Trophoblast cell (in vitro differentiated cells and primary cell): ENCODE results near the gene CGB1.
"Not testable (repeated sequence)": the region's sequence is repeated elsewhere in the genome, so short reads cannot be mapped to it uniquely, and the experiment has no call there.

Experiments used
- DNase-seq, 2 donors: peaks; one replicate each; pipeline ENCODE4 v3.0.0-alpha.2; 2016
- H2AFZ ChIP-seq: 2 replicates; pipeline ENCODE4 v1.6.1; 2013; ENCODE audit warnings: low read length, moderate library complexity, mild to moderate bottlenecking; ENCODE audit not compliant: insufficient read depth, poor library complexity
- H2AK5ac ChIP-seq: 2 replicates; pipeline ENCODE4 v1.6.1; 2013; ENCODE audit warnings: mild to moderate bottlenecking, low read length
- H2BK120ac ChIP-seq: 2 replicates; pipeline ENCODE4 v1.6.1; 2013; ENCODE audit warnings: low read length, mild to moderate bottlenecking, moderate library complexity; ENCODE audit not compliant: insufficient read depth, poor library complexity
- H2BK12ac ChIP-seq: 2 replicates; pipeline ENCODE4 v1.6.1; 2013; ENCODE audit warnings: mild to moderate bottlenecking, low read length, moderate library complexity
- H2BK5ac ChIP-seq: 2 replicates; pipeline ENCODE4 v1.6.1; 2013; ENCODE audit warnings: low read length, low read depth, moderate library complexity, mild to moderate bottlenecking; ENCODE audit not compliant: poor library complexity
- H3K14ac ChIP-seq: 2 replicates; pipeline ENCODE4 v1.6.1; 2013; ENCODE audit warnings: mild to moderate bottlenecking, low read length
- H3K18ac ChIP-seq: 2 replicates; pipeline ENCODE4 v1.6.1; 2013; ENCODE audit warnings: mild to moderate bottlenecking, low read length
- H3K23ac ChIP-seq: 2 replicates; pipeline ENCODE4 v1.6.1; 2013; ENCODE audit warnings: low read length
- H3K27ac ChIP-seq: 2 replicates; pipeline ENCODE4 v1.5.1; 2013; ENCODE audit warnings: low read depth, mild to moderate bottlenecking, inconsistent platforms, low read length, moderate library complexity
- H3K27me3 ChIP-seq: 2 replicates; pipeline ENCODE4 v1.6.1; 2013; ENCODE audit warnings: inconsistent platforms, mild to moderate bottlenecking, low read length, moderate library complexity; ENCODE audit not compliant: insufficient read depth
- H3K36me3 ChIP-seq, 2 experiments: 1 replicate in 1 of 2; 2 replicates in 1 of 2; pipeline ENCODE4 v1.6.1; 2013; ENCODE audit warnings: low read length in 2 of 2, mild to moderate bottlenecking in 2 of 2, moderate library complexity in 1 of 2; ENCODE audit not compliant: insufficient read depth in 2 of 2, control insufficient read depth in 1 of 2
- H3K4ac ChIP-seq: 2 replicates; pipeline ENCODE4 v1.6.1; 2013; ENCODE audit warnings: low read depth, mild to moderate bottlenecking, low read length, moderate library complexity
- H3K4me1 ChIP-seq, 2 experiments: 1 replicate in 1 of 2; 2 replicates in 1 of 2; pipeline ENCODE4 v1.6.1; 2013; ENCODE audit warnings: low read length in 2 of 2, mild to moderate bottlenecking in 2 of 2, moderate library complexity in 1 of 2; ENCODE audit not compliant: insufficient read depth in 2 of 2, control insufficient read depth in 1 of 2
- H3K4me2 ChIP-seq: 2 replicates; pipeline ENCODE4 v1.6.1; 2013; ENCODE audit warnings: inconsistent platforms, mild to moderate bottlenecking, low read length, moderate library complexity
- H3K4me3 ChIP-seq: 2 replicates; pipeline ENCODE4 v1.5.1; 2013; ENCODE audit warnings: mild to moderate bottlenecking, low read depth, low read length, inconsistent platforms
- H3K79me1 ChIP-seq: one replicate; pipeline ENCODE4 v1.6.1; 2013; ENCODE audit warnings: low read length
- H3K79me2 ChIP-seq: 2 replicates; pipeline ENCODE4 v1.6.1; 2013; ENCODE audit warnings: low read length, mild to moderate bottlenecking; ENCODE audit not compliant: control insufficient read depth, insufficient read depth, poor library complexity
- H3K9ac ChIP-seq: 2 replicates; pipeline ENCODE4 v1.6.1; 2013; ENCODE audit warnings: mild to moderate bottlenecking, low read length
- H3K9me3 ChIP-seq: 2 replicates; pipeline ENCODE4 v1.6.1; 2013; ENCODE audit warnings: low read depth, mild to moderate bottlenecking, control low read depth, inconsistent platforms, low read length; ENCODE audit not compliant: insufficient read depth
- H4K12ac ChIP-seq: 2 replicates; pipeline ENCODE4 v1.6.1; 2013; ENCODE audit warnings: low read depth, mild to moderate bottlenecking, low read length, moderate library complexity
- H4K8ac ChIP-seq: 2 replicates; pipeline ENCODE4 v1.6.1; 2013; ENCODE audit warnings: low read depth, mild to moderate bottlenecking, low read length, moderate library complexity
- H4K91ac ChIP-seq: one replicate; pipeline ENCODE4 v1.6.1; 2013; ENCODE audit warnings: low read depth, mild to moderate bottlenecking, low read length, moderate library complexity
- WGBS: extraction: QIAGEN DNeasy Blood & Tissue Kit; methylation state at CpG from one replicate; pipeline ENCODE4 v1.1.7; 2013; ENCODE audit warnings: missing lambda C conversion rate; ENCODE audit not compliant: insufficient read length, insufficient coverage; ENCODE audit errors: extremely low coverage; 5-methylcytosine and 5-hydroxymethylcytosine counted together

Gene CGB1

DNA sequence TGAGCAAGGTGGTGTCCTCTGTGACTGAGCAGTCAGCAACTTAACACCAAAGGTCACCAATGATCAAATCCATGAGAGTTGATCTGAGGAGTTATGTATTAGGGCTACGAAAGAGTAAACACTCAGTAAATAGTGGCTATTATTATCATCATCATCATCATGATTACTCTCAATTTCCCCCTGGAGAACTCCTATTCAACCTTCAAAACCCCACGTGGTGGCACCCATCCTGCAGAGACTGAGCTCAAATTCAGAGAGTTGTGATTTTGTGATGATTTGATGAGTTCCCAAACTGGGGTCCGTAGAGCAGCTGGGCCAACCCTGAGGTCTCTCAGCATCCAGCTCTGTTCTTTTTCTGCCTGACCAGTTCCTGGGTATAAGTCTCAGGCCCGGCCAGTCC is 13.1 kb upstream of the CGB1 start:
- H3K27me3 ChIP-seq, H2AK5ac ChIP-seq, H3K4me1 ChIP-seq, H3K23ac ChIP-seq, H2AFZ ChIP-seq, H3K9ac ChIP-seq, H3K4me2 ChIP-seq, H2BK120ac ChIP-seq, H3K4ac ChIP-seq, H3K27ac ChIP-seq, H3K36me3 ChIP-seq, H4K12ac ChIP-seq, H3K79me2 ChIP-seq, H4K8ac ChIP-seq, H3K9me3 ChIP-seq, H3K79me1 ChIP-seq, H3K14ac ChIP-seq, H2BK5ac ChIP-seq, H4K91ac ChIP-seq, DNase-seq, H3K18ac ChIP-seq, H2BK12ac ChIP-seq, H3K4me3 ChIP-seq: not testable (repeated sequence)
- no CpG with 5 or more reads among the region's 4 CpGs for WGBS

DNA sequence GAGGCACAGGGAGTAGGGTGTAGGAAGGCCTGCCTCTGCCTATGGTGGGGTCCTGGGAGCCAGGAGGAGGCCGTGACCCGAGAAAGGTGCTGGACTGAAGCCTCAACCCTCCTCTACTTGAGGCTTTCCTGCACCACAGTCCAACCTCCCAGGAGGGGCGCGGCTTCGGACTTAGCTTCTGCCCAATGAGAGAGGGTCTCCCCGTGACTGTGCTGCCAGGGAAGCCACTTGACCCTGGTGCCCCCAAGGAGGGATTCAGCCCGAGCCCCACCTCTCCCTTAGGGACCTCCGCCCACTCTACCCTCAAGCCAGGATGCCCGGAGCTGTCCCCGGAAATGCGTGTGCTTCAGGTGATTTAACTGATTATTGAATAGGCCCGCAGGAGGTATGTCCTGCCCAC is 12.3 kb upstream of the CGB1 start, which contains the start of gene CGB8:
Gene CGB8, minus strand, starts transcription at position 101 of the 400 bp plus-strand sequence. CDS start 372 bp downstream, outside the sequence.
- not testable (repeated sequence) for H2AK5ac ChIP-seq

DNA sequence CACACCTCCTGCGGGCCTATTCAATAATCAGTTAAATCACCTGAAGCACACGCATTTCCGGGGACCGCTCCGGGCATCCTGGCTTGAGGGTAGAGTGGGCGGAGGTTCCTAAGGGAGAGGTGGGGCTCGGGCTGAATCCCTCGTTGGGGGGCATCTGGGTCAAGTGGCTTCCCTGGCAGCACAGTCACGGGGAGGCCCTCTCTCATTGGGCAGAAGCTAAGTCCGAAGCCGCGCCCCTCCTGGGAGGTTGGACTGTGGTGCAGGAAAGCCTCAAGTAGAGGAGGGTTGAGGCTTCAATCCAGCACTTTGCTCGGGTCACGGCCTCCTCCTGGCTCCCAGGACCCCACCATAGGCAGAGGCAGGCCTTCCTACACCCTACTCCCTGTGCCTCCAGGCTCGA is 6.9 kb upstream of the CGB1 start, which contains the start of gene CGB5:
Gene CGB5, plus strand, starts transcription at position 301 of the 400 bp plus-strand sequence. CDS start 362 bp downstream, outside the sequence.
- not testable (repeated sequence) for H2BK12ac ChIP-seq, H4K12ac ChIP-seq, H3K23ac ChIP-seq, H3K14ac ChIP-seq, H3K4ac ChIP-seq, H3K27ac ChIP-seq, H3K79me1 ChIP-seq, H3K79me2 ChIP-seq, DNase-seq, H3K4me1 ChIP-seq, H2BK5ac ChIP-seq, H3K36me3 ChIP-seq, H4K91ac ChIP-seq, H3K4me2 ChIP-seq, H3K18ac ChIP-seq, H4K8ac ChIP-seq, H3K4me3 ChIP-seq, H2BK120ac ChIP-seq, H2AFZ ChIP-seq, H3K9me3 ChIP-seq, H3K27me3 ChIP-seq, H3K9ac ChIP-seq, H2AK5ac ChIP-seq
- no CpG with 5 or more reads among the region's 15 CpGs for WGBS

More for the DNA sequence above, 12.3 kb upstream of the CGB1 start, which contains the start of gene CGB8:
- H3K27me3 ChIP-seq, H3K9me3 ChIP-seq, H4K8ac ChIP-seq, H3K79me1 ChIP-seq, H2BK12ac ChIP-seq, H3K36me3 ChIP-seq, H3K18ac ChIP-seq, H3K4me2 ChIP-seq, H3K14ac ChIP-seq, H3K4me3 ChIP-seq, H3K27ac ChIP-seq, H2BK120ac ChIP-seq, H3K4ac ChIP-seq, H3K79me2 ChIP-seq, DNase-seq, H3K23ac ChIP-seq, H4K12ac ChIP-seq, H2BK5ac ChIP-seq, H2AFZ ChIP-seq, H3K4me1 ChIP-seq, H3K9ac ChIP-seq: not testable (repeated sequence)
- peak within 1 kb of the TSS; percentile 43 for H4K91ac ChIP-seq
- WGBS, result no CpG with 5 or more reads among the region's 12 CpGs

DNA sequence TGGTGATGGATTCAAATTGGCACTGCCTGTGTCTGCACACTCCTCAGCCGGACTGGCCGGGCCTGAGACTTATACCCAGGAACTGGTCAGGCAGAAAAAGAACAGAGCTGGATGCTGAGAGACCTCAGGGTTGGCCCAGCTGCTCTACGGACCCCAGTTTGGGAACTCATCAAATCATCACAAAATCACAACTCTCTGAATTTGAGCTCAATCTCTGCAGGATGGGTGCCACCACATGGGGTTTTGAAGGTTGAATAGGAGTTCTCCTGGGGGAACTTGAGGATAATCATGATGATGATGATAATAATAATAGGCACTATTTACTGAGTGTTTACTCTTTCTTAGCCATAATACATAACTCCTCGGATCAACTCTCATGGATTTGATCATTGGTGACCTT is 6.0 kb upstream of the CGB1 start:
- not testable (repeated sequence) for H2BK120ac ChIP-seq, H3K4me3 ChIP-seq, H3K4ac ChIP-seq, H4K8ac ChIP-seq, H3K23ac ChIP-seq, H2BK12ac ChIP-seq, H3K14ac ChIP-seq, H3K4me1 ChIP-seq, H3K79me1 ChIP-seq, H3K9me3 ChIP-seq, H3K4me2 ChIP-seq, H3K36me3 ChIP-seq, H3K9ac ChIP-seq, H2BK5ac ChIP-seq, H4K12ac ChIP-seq, H3K79me2 ChIP-seq, H4K91ac ChIP-seq, H3K27me3 ChIP-seq, DNase-seq, H2AFZ ChIP-seq, H3K18ac ChIP-seq, H3K27ac ChIP-seq, H2AK5ac ChIP-seq
- WGBS, result no CpG with 5 or more reads among the region's 4 CpGs
